Fibroblast of villous mesenchyme (primary cell): ENCODE data around the gene ATPAF1. TPM values are rescaled to one million over a fixed set of nuclear protein-coding genes. Genes with fewer than 3 reads are reported as not detected.
"Not testable (repeated sequence)": the region's sequence is repeated elsewhere in the genome, so short reads cannot be mapped to it uniquely, and the experiment has no call there.

Experiments used
- DNase-seq: peaks from one replicate; pipeline ENCODE4 v3.0.0-alpha.2; 2010; ENCODE audit warnings: low read depth
- H3K4me3 ChIP-seq: 2 replicates; pipeline ENCODE4 v1.5.1; 2011; ENCODE audit warnings: low read depth, mild to moderate bottlenecking, low read length
- CTCF ChIP-seq: IDR thresholded peaks from 2 replicates; pipeline ENCODE4 v1.5.1; 2012; ENCODE audit warnings: low read depth, mild to moderate bottlenecking, low read length; ENCODE audit not compliant: insufficient read depth
- total RNA-seq: library from RNA; depleted of rRNA; stranded (reverse); fragments of >200 nt; gene quantifications from 2 replicates; pipeline ENCODE4 v1.2.3, GENCODE V29; 2012

Gene ATPAF1
- total RNA-seq, 1 donor = 66.1 TPM

- no peak for DNase-seq
- no peak for TF ChIP-seq CTCF
- H3K4me3 ChIP-seq = no peak overlapping the region
Measured at GRCh38 chr1:46699666-46700065, 31.5 kb upstream of the ATPAF1 start.

- DNase-seq = no peak
- no peak for TF ChIP-seq CTCF
- H3K4me3 ChIP-seq = no peak overlapping the region
Measured at GRCh38 chr1:46697053-46697452, 28.9 kb upstream of the ATPAF1 start.

GRCh38 chr1:46694676-46695075, 26.5 kb upstream of the ATPAF1 start:
- not testable (repeated sequence) for DNase-seq

GRCh38 chr1:46692811-46693770, 24.9 kb upstream of the ATPAF1 start:
- peak; percentile 47 for DNase-seq
- TF ChIP-seq CTCF = no peak
- H3K4me3 ChIP-seq = no peak overlapping the region

More at GRCh38 chr1:46694676-46695075, 26.5 kb upstream of the ATPAF1 start:
- H3K4me3 ChIP-seq = not testable (repeated sequence)

GRCh38 chr1:46691997-46692790, 24.0 kb upstream of the ATPAF1 start:
- peak; percentile 17 for TF ChIP-seq CTCF

GRCh38 chr1:46690931-46691421, 22.8 kb upstream of the ATPAF1 start:
- no peak for TF ChIP-seq CTCF
- H3K4me3 ChIP-seq = no peak overlapping the region
- no peak for DNase-seq

More at GRCh38 chr1:46691997-46692790, 24.0 kb upstream of the ATPAF1 start:
- peak; percentile 10 for DNase-seq
- H3K4me3 ChIP-seq = no peak overlapping the region

- no peak overlapping the region for H3K4me3 ChIP-seq
- TF ChIP-seq CTCF = no peak
- no peak for DNase-seq
Measured at GRCh38 chr1:46689897-46690296, 21.7 kb upstream of the ATPAF1 start.
